LoVo (cell line): ENCODE measurements around the gene WDR77.

Experiments
- DNase-seq: peaks from one replicate; pipeline ENCODE4 v3.0.0-alpha.2; 2016; ENCODE audit warnings: low spot score

WDR77 gene

GRCh38 chr1:111439461-111440351 lies 9.3 kb downstream of the WDR77 start:
- DNase-seq, result no peak

GRCh38 chr1:111436726-111437125 lies 12.3 kb downstream of the WDR77 start:
- no peak for DNase-seq

- DNase-seq, result no peak
Observed at GRCh38 chr1:111424281-111424680, 24.8 kb downstream of the WDR77 start.

GRCh38 chr1:111422546-111423391 lies 26.3 kb downstream of the WDR77 start:
- DNase-seq, result peak; percentile 57

GRCh38 chr1:111420377-111420776 lies 28.7 kb downstream of the WDR77 start:
- no peak for DNase-seq

GRCh38 chr1:111419037-111419436 lies 30.0 kb downstream of the WDR77 start:
- DNase-seq, result no peak

- no peak for DNase-seq
Observed at GRCh38 chr1:111417755-111418154, 31.3 kb downstream of the WDR77 start.

- no peak for DNase-seq
Observed at GRCh38 chr1:111415461-111415860, 33.6 kb downstream of the WDR77 start.

GRCh38 chr1:111414756-111415155 lies 34.3 kb downstream of the WDR77 start:
- DNase-seq, result no peak

- no peak for DNase-seq
Observed at GRCh38 chr1:111412839-111413238, 36.2 kb downstream of the WDR77 start.

- no peak for DNase-seq
Observed at GRCh38 chr1:111407301-111407700, 41.8 kb downstream of the WDR77 start.

GRCh38 chr1:111406321-111406768 lies 42.7 kb downstream of the WDR77 start:
- DNase-seq, result no peak

- DNase-seq, result no peak
Observed at GRCh38 chr1:111404588-111404987, 44.5 kb downstream of the WDR77 start.

- DNase-seq, result no peak
Observed at GRCh38 chr1:111402083-111402482, 47.0 kb downstream of the WDR77 start.

- DNase-seq, result peak; percentile 44
Observed at GRCh38 chr1:111399792-111400610, 49.1 kb downstream of the WDR77 start.

- no peak for DNase-seq
Observed at GRCh38 chr1:111392460-111392945, 56.6 kb downstream of the WDR77 start.

GRCh38 chr1:111392042-111392441 lies 57.0 kb downstream of the WDR77 start:
- no peak for DNase-seq
